OCI-LY1 (cell line): Measurements from ENCODE around the gene INTS15.

Source experiments
- H2AFZ ChIP-seq: fragments of 200-600 bp; sonication (generic), shearing (Covaris generic); 2 replicates; pipeline ENCODE4 v1.6.0; 2014; ENCODE audit warnings: antibody characterized with exemption, mild to moderate bottlenecking, low read length
- H3F3A ChIP-seq: fragments of 200-600 bp; sonication (generic), shearing (Covaris generic); 2 replicates; pipeline ENCODE4 v1.6.0; 2014; ENCODE audit warnings: mild to moderate bottlenecking, antibody characterized with exemption, low read length, moderate library complexity; ENCODE audit not compliant: insufficient read depth
- H3K27ac ChIP-seq: fragments of 200-600 bp; sonication (generic); 2 replicates; pipeline ENCODE4 v1.5.1; 2014; ENCODE audit warnings: low read length, mixed run types, mild to moderate bottlenecking, low read depth; ENCODE audit not compliant: poor library complexity, severe bottlenecking
- H3K27me3 ChIP-seq: fragments of 200-600 bp; sonication (generic); 2 replicates; pipeline ENCODE4 v1.6.0; 2014; ENCODE audit warnings: antibody characterized with exemption, mild to moderate bottlenecking, low read length, moderate library complexity; ENCODE audit not compliant: insufficient read depth
- H3K36me3 ChIP-seq: fragments of 200-600 bp; sonication (generic); 2 replicates; pipeline ENCODE4 v1.6.1; 2014; ENCODE audit warnings: mild to moderate bottlenecking, antibody characterized with exemption, low read length, moderate library complexity, mixed read lengths; ENCODE audit not compliant: insufficient read depth
- H3K4me1 ChIP-seq: fragments of 200-600 bp; sonication (generic); 2 replicates; pipeline ENCODE4 v1.5.1; 2014; ENCODE audit warnings: mild to moderate bottlenecking, low read length, moderate library complexity; ENCODE audit not compliant: insufficient read depth, severe bottlenecking
- H3K4me2 ChIP-seq: fragments of 200-600 bp; sonication (generic), shearing (Covaris generic); 2 replicates; pipeline ENCODE4 v1.6.1; 2014; ENCODE audit warnings: low read length
- H3K4me3 ChIP-seq: fragments of 200-600 bp; sonication (generic); 2 replicates; pipeline ENCODE4 v1.5.1; 2014; ENCODE audit warnings: low read length, low read depth, mild to moderate bottlenecking, mixed read lengths; ENCODE audit not compliant: poor library complexity, severe bottlenecking
- H3K79me2 ChIP-seq: fragments of 200-600 bp; shearing (Covaris generic); 2 replicates; pipeline ENCODE4 v1.6.1; 2016; ENCODE audit warnings: mixed run types, low read length, mixed read lengths; ENCODE audit not compliant: insufficient read depth
- H3K9ac ChIP-seq: fragments of 200-600 bp; sonication (generic), shearing (Covaris generic); 2 replicates; pipeline ENCODE4 v1.6.1; 2014; ENCODE audit warnings: mild to moderate bottlenecking, low read length, mixed read lengths
- H3K9me2 ChIP-seq: fragments of 200-600 bp; sonication (generic), shearing (Covaris generic); 2 replicates; pipeline ENCODE4 v1.6.1; 2014; ENCODE audit warnings: low read depth, mild to moderate bottlenecking, low read length, mixed read lengths
- H3K9me3 ChIP-seq: fragments of 200-600 bp; shearing (Covaris generic); 2 replicates; pipeline ENCODE4 v1.6.1; 2014; ENCODE audit warnings: low read length, mixed read lengths
- H4K20me1 ChIP-seq: fragments of 200-600 bp; sonication (generic), shearing (Covaris generic); 2 replicates; pipeline ENCODE4 v1.6.0; 2016; ENCODE audit warnings: mild to moderate bottlenecking, low read length; ENCODE audit not compliant: insufficient read depth
- CTCF ChIP-seq: fragments of 200-600 bp; sonication (generic), shearing (Covaris generic); IDR thresholded peaks from 2 replicates; pipeline ENCODE4 v1.5.1; 2017; ENCODE audit warnings: mild to moderate bottlenecking, antibody characterized with exemption, low read length, moderate library complexity, mixed read lengths
- EZH2 ChIP-seq: fragments of 200-600 bp; sonication (generic), shearing (Covaris generic); IDR thresholded peaks from 2 replicates; pipeline ENCODE4 v1.8.0; 2017; ENCODE audit warnings: borderline replicate concordance, mixed run types, mild to moderate bottlenecking, antibody characterized with exemption, low read length, moderate library complexity, mixed read lengths

Gene INTS15

DNA sequence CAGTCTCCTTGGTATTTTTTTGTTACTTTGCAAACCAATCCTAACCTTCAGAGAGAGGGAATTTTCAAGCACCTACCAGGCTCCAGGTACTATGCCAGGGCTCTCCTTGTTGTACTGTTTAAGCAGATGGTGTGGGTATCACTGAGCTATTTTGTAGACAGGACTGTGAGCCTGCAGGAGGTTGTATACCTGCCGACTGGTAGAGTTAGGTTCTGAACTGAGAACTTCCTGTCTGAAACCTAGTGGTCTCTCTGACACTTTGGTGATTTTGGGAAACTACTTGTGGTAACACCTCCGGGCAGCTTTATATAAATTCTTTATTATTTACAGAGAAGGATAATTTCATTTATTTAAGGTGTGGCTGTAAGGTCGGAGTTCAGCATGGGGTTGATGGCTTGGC is 30.1 kb downstream of the INTS15 start:
- Histone ChIP-seq H3K79me2 (no peaks in the 10 kb centered on the region), H2AFZ (no peak overlapping the region), H3K36me3 (no peaks in the 10 kb centered on the region), H3K9ac (no peak overlapping the region), H3F3A (no peaks in the 10 kb centered on the region), H3K27me3 (peaks cover 7% of the 10 kb centered on the region; the same call in 1 of the 2 replicates), H3K4me3 (no peak overlapping the region), H4K20me1 (no peaks in the 10 kb centered on the region), H3K9me3 (no peaks in the 10 kb centered on the region), H3K9me2 (no peaks in the 10 kb centered on the region), H3K4me2 (no peak overlapping the region), H3K4me1 (peaks cover 22% of the 10 kb centered on the region), H3K27ac (no peak overlapping the region)
- TF ChIP-seq CTCF (no peak), EZH2 (no peak)

- H3K27ac ChIP-seq = no peak overlapping the region
- no peak overlapping the region for H3K4me3 ChIP-seq
- no peak overlapping the region for H3K9ac ChIP-seq
- TF ChIP-seq CTCF = no peak
- no peak for TF ChIP-seq EZH2
- peaks cover 22% of the 10 kb centered on the region for H3K4me1 ChIP-seq
- no peaks in the 10 kb centered on the region for H3K36me3 ChIP-seq
- no peak overlapping the region for H2AFZ ChIP-seq
- no peaks in the 10 kb centered on the region; the same call in 1 of the 2 replicates for H3K27me3 ChIP-seq
- H4K20me1 ChIP-seq = no peaks in the 10 kb centered on the region
- H3K4me2 ChIP-seq = no peak overlapping the region; the same call in 1 of the 2 replicates
- no peaks in the 10 kb centered on the region for H3K79me2 ChIP-seq
- no peaks in the 10 kb centered on the region for H3F3A ChIP-seq
- H3K9me3 ChIP-seq = no peaks in the 10 kb centered on the region
- no peaks in the 10 kb centered on the region for H3K9me2 ChIP-seq
These were observed 31.6 kb downstream of the INTS15 start for GRCh38 chr7:6621195-6622133.

GRCh38 chr7:6622134-6622710 is 32.4 kb downstream of the INTS15 start:
- no peaks in the 10 kb centered on the region for H3K36me3 ChIP-seq
- no peak overlapping the region for H3K4me2 ChIP-seq
- peaks cover 22% of the 10 kb centered on the region for H3K4me1 ChIP-seq
- H2AFZ ChIP-seq = no peak overlapping the region
- H3F3A ChIP-seq = no peaks in the 10 kb centered on the region
- no peaks in the 10 kb centered on the region for H3K9me2 ChIP-seq
- H3K27ac ChIP-seq = no peak overlapping the region
- no peaks in the 10 kb centered on the region for H3K79me2 ChIP-seq
- no peaks in the 10 kb centered on the region; the same call in 1 of the 2 replicates for H3K27me3 ChIP-seq
- no peaks in the 10 kb centered on the region for H4K20me1 ChIP-seq
- TF ChIP-seq EZH2 (no peak), CTCF (no peak)
- no peak overlapping the region for H3K9ac ChIP-seq
- no peak overlapping the region for H3K4me3 ChIP-seq
- no peaks in the 10 kb centered on the region for H3K9me3 ChIP-seq
